ENCODE data around the gene TMEM9. TPM values are rescaled to one million over a fixed set of nuclear protein-coding genes. Genes with fewer than 3 reads are reported as not detected.
"Not testable (repeated sequence)": the region's sequence is repeated elsewhere in the genome, so short reads cannot be mapped to it uniquely, and the experiment has no call there.

TMEM9 gene
- total RNA-seq, 1 donor from 2014 or later, result 28.2 TPM

DNA sequence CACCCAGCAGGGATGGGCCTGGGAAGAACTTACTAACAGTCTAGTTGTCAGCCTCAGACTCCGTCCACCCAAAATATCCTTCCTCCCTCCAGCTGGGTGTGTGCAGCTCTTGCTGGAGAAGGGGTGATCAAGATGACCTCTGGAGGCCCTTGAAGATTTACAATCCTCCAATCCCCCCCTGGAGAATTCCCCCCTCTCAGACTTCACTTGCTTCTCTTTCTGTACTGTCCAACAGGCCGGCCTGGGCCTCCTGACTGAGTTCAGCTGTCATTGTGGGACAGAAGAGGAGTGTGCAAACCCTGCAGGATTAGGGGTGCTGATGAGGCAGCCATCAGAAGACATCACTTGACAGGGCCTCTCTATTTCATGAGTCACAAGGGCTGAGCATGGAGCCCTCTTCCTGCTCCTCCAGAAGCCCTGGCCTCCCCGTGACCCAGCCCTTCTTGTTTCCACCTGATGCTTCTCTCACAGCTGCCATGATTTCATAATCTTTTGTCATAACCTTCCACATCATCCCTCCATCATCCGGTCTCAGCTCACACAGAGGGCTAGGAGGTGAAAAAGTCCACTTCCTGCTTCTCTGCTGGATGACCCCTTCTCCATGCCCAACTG lies 18.8 kb upstream of the TMEM9 start:
- peak; percentile 77 for ATAC-seq

DNA sequence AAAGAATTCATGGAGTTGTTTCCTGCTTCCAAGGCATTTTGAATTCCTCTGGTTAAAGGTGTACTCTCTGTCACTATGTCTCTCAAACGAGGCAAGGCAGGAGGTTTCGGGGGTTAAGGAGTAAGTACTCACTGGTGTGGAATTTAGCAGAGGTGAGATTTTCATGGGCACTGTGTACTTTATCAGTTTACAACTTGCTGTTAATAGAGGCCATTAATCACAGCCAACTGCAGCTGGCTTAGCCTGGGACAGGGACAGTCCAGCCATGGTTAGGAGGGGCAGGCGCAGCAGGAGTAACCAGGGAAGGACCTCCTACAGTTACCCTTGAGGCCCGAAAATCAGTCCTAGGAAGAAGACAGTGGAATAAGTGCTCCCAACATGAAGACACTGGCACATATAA lies 18.1 kb upstream of the TMEM9 start:
- no peak for ATAC-seq

DNA sequence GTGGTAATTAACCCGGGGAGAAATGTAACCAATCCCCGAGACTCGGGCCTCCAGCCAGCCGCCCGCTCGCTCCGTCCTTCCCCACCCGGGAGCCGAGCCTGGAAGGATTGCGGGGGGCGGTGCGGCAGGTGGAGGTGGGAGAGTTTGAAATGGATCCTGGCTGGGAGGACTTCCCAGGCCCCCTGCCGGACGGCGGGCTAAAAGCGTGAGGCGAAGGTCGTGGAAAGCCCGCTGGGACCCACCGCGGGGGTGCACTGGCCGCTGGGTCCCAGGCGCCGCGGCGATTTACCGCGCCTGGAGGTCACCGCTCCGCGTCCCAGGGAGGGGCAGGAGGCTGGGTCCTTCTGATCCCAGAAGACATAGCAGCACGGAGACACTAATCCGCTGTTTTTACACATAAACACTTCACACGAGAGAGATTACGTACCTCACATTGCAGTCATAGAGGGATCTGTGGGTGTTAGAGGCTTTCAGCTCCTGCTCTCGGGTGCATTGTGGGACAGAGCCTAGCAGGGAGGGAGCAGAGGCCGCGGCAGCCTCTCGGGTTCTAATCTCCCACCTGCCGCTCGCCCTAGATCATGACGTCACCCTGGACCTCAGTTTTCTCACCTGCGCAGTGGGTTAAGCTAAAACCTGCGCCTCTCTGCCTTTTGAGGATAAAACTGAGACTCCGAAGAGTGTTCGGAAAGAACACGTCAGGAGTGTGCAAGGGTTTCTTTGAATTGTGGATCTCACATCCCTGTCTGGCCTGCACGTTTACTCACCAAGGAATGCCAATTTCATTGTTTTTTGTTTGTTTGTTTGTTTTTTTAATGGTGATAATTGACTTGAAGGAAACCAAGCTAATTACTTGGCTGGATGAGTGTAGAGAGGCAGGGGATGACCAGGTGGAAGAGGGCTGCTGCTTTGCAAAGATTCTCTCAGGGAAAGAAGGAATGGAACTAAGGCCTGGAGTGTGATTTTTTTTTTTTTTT lies 17.1 kb upstream of the TMEM9 start:
- peak; percentile 27 for ATAC-seq

DNA sequence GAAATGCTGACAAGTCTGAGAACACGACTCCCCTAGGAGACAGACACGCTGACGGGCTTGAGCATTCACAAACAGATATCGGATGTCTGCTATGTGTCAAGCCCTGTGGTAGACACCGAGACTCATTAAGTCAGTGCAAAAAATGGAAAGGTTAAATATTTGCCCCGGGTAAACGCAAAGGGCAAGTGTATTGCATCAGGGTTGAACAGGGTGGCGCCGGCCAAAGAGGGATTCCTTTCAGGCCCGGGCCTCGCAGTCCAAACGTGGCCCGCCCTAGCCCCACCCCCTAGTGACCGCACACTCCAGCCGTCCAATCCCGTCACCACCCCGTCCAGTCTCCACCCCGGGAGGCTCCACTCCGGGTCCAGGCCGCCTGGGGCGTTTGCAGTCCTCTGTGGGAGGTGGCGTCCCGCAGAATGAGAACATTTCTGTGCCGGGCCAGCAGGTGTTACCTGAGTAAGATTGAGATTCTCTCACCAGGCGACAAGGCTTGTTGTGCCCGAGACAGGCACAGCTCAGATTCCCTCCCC lies 16.3 kb upstream of the TMEM9 start:
- peak; percentile 98 for ATAC-seq

DNA sequence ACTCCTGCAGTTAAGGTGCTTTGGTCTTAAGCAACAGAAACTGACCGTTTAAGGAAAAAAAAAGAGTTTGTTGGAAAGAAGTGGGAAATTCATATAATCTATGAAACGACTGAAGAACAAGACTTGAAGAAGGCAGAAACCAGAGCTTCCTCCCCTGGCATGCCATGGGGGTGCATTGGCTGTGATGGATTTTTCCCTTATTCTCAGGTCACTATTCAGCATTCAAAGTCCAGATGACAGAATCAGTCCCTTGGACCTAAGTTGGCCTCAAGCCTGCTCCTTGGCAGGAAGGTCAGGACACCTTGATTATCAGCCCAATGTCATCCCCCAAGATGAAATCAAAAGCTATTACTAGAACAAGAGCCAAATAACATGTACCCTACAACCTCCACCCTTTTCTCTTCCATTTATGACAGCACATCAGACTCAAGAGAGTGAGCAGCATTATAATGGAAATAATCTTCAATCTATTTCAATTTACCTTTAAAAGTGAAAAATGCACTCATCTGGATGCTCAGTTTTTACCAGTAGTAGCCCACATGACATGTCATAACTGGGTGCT lies 15.8 kb upstream of the TMEM9 start:
- ATAC-seq, result no peak

DNA sequence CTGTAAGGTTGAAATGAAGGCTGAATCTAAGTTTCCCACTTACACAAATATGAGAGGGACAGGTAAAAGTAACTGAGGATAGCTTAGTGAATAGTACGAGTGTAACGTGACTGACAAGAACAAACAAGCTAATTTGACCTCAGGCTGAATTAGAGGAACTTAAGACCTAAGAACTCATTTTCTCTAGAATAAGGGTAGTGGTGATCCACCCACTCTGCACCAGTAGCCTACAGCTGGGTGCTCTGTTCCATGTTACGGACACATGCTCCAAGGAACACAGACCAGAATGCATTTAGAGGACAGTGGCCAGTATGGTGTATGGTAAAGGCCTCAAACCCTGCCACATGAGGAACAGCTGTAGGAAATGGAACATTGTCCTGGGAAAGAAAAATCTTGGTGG lies 14.9 kb upstream of the TMEM9 start:
- no peak for ATAC-seq

DNA sequence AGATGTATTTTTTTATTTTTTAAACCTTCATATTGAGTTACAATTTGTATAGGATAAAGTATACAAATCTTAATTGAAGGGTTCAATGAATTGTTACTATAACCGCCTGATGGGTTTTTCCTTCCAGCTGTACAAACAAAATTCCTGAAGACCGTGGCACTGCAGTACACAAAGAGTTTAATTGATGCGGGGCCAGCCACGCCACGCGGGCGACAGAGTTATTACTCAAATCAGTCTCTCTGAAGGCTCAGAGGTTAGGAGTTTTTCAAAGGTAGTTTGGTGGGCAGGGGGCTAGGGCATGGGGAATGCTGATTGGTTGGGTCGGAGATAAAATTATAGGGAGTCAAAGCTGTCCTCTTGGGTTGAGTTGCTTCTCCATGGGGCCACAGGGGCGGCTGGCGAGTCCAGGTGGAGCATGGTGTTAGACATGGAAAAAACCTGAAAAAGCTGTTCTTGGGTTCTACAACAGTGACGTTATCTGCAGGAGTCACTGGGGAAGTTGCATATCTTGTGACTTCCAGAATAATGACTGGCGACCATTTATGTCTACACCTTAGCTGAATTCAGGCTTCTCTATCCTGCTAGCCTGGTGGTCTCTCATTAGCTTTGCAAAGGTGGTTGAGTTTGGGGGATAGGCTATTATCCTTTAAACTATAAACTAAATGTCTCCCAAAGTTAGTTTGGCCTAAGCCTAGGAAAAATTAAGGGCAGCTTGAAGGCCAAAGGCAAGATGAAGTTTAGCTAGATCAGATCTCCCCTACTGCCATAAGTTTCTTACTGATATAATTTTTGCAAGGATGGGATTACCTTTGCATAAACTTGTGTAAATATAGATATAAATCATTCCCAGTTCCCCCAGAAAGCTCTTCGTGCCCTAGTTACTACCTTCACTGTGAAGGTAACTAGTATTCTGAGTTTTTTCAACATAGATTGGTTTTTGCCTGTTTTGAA lies 13.0 kb upstream of the TMEM9 start:
- no peak for ATAC-seq

DNA sequence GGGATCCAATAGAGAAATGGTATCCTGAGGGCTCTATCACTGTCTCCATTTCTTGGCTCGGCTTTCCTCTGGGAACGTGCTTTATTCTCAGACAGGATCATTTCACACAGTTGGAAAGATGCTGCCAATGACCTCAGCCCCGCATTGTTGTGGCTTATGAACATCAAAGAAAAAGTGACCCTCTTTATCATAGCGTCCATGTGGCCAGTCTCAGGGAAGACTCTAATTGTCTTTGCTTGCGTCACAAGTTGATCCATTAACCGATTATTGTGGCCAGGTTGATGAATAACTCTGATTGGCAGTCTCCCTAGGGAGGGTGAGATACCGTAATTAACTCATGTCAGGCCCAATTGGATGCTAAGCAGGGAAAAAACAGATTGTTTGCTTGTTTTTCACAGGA lies 10.4 kb upstream of the TMEM9 start:
- no peak for ATAC-seq

DNA sequence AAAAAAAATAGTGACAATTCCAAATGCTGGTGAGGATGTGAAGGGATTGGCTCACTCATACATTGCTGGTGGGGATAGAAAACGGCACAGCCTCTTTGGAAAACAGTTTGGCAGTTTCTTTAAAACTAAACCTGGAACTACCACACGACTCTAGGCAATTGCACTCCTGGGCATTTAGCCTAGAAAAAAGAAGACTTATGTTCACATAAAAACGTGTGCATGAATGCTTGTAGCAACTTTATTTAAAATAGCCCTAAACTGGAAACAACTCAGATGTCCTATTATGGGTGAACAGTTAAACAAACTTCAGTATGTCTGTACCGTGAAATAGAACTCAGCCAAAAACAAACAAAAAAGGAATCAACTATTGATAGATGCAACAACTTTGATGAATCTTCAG lies 9.4 kb upstream of the TMEM9 start:
- ATAC-seq, result no peak

DNA sequence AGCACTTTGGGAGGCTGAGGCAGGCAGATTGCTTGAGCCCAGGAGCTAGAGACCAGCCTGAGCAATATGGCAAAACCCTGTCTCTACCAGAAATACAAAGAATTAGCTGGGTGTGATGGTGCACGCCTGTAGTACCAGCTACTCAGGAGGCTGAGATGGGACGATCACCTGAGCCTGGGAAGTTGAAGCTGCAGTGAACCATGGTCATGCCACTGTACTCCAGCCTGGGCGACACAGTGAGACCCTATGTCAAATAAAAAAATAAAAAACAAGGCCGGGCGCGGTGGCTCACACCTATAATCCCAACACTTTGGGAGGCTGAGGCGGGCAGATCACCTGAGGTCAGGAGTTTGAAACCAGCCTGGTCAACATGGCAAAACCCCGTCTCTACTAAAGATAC lies 8.8 kb upstream of the TMEM9 start:
- not testable (repeated sequence) for ATAC-seq

DNA sequence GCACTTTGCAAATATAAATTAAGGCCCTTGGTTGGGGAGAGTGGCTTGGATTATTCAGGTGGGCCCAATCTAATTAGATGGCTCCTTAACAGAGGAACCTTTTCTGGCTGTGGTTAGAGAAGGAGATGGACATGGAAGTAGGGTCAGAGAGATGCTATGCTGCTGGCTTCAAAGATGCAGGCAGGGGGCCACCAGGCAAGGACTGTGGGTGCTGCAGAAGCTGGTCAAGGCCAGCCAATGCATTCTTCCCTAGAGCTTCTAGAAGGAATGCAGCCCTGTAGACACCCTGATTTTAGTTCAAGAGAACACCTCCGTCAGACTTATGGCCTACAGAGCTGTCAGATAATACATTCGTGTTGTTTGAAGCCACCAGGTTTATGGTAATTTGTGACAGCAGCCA lies 3.7 kb upstream of the TMEM9 start:
- ATAC-seq, result no peak

DNA sequence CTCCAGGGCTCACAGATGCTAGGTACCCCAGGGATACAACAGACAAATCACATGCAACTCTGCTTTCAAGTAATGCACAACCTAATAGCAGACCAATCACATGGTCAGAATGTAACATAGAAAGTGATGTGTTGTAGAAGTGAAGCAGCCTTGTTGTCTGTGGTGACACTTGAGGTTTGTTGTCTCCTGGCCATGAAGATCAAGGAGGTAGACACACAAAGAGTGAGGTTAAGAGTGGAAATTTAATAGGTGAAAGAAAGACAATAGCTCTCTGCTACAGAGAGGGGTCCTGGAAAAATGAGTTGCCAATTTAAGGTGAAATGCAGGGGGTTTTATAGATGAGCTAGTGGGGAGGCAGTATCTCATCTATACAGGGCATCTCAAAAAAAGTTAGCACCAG lies 2.5 kb upstream of the TMEM9 start:
- ATAC-seq, result no peak

DNA sequence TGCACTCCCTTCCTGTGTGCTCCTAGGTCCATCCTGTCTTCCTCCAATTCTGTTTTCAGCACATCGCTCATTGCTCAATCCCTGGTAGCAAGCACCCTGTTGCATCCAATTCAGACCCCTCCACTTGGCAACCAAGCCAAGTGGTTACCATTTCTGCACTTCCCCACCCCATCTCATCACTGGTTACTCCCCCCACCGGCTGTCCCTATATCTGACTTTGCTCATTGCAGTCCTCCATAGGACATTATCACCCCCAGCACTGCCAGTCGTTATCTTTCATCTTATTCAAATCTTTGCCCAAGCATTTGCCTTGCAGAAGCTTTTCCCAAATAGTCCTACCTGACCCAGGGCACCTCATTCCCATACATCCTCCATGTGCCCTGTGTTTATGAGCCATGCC lies 2.1 kb upstream of the TMEM9 start:
- ATAC-seq, result no peak

DNA sequence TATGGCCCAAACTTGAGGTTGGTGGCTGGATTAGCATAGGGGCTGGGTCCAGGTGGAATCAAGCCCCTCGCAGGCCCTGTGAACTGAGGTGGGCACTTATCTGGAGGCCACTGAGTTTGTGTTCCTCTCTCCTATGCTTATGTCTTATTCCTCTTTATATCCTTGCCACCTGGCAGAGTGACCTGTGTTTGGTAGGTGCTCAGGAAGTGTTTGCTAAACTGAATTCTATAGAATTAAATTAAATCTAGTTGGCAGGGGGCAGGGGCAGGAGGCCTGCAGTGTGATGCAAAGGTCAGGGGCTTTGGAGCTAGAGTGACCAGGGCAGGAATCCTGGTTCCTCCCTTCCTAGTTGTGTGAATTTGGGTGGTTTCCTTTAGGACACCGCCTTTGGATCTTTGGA lies 1.1 kb upstream of the TMEM9 start:
- ATAC-seq, result no peak

DNA sequence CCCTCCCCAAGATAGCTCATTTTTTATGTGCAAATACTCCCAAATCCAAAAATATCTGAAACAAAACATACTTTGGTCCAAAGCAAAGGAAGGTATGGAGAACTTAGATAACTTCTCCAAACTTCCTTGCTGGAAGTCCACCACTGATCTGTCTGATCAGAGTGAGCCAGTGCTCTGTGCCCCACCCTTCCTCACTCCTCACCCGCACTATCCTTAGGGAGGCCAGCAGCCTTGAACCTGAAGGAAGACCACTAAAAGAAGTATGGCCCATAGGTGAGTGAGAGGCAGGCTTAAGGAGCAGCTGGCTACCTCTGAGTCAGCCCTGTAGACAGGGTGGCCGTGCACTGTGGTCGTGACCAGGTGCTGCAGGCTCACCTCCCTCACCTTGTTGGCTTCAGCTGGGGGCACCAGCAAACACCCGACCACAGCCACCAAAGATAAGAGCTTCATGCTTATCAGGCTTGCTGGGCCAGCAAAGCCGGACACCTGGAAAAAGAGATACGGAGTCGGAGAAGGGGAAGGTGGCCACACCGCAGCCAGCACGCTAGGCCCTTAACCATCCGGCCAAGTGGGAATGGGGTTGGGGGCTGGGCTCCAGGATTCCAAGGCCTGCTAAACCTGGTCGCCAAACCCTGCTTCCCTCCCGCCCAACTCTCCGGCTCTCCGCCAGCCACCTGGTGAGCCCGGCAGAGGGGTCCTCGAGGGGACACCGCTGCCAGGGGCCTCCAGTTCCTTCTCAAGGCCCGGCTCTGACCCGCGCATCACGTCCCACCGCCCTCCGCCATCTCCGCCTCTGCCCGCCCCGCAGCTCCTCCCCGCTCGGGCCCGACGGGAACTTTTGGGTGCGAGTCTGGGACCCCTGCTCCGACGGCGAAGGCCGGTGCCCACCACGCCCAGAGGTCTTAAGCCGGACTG lies 543 bp downstream of the TMEM9 start:
- peak; percentile 69 for ATAC-seq

DNA sequence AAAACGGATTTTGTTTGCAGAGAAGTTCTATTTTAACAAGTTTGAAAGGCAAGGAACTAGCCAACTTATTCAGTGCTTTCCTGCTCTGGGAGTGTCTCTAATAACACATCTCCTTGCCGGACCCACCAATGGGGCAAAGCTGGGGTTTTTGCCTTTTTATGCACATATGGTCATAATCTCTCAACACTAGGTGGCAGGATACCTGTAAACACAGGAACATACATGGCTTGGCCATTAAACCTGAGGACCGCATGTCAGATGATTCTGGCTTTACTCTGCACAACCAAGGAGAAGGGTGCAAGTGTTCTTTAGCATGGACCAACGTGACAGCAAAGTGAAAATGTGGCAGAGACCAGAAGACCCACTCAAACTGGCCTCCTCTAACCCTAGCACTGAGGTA lies 4.9 kb downstream of the TMEM9 start:
- ATAC-seq, result no peak

DNA sequence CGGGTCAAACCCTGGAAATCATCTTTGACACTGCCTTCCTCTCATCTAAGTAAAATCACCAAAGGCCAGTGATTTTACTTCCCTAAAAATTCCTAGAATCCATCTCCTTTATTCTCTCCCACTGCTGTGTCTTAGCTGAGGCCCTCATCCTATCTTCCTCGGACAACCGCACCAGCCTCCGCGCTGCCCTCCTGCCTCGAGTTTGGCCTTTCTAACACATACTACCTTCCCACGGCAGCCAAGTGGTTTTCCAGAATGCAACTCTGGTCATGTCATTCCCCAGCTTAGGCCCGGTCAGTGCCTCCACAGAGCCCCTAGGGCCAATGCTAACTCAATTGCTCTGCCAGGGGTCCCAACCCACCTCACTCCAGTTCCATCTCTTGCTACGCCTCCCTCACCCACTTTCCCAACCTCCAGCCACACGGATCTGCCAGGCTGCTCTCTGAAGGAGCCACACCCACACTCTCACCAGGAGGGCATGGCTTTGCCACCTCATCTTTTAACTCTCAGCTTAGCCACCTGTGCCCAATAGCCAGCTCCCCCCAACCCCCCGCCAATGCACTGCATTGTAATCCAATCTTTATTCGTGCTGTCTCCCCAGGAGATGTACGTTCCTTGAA lies 6.8 kb downstream of the TMEM9 start:
- ATAC-seq, result no peak

DNA sequence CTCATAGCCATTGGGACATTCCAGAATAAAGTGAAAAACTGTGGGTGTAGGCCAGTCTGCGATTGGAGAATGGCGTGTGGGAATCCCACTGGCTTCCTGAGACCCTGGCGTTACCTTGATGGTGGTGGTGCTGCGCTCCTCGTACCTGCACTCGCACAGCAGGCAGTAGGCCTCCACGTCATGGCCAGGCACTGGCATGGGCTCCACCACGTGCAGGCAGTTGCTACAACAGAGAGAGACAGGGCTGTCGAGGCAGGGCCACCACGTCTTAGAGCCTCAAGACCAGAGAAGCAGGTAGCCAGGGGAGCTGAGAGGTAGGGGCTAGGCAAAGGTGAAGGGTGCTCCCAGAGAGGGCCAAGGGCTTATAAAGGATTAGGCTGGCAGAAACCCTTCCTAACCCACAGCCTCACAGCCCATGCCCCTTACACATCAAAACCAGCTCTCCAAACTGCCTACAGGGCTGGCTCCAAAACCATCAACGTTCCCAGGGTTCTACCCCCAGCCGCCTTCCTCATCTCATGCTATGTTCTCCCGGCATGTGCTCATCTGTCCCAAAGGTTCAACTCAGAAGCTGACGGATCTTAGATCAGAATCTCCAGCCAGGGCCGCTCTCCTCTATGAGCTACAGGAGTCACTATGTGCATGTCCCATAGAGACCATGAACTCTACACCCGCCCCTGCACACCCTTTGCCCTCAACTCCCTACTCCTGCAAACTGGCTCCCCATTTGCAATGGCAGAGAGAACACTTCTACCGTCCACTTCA lies 7.5 kb downstream of the TMEM9 start:
- ATAC-seq, result no peak

DNA sequence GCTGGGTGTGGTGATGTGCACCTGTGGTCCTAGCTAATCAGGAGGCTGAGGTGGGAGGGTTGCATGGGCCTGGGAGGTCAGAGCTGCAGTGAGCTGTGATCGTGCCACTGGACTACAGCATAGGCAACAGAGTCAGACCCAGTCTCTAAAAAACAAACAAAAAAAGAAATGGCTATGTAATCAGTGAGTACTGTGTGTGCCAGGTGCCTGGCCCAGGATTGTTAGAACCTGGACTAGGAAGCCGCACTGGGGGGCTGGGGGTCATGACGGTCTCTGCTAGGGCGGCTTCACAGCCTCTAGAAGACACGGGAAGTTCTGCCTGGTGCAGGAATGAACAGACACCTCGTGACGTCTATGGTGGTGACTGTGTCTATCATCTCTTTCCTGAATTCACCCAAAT lies 8.5 kb downstream of the TMEM9 start:
- no peak for ATAC-seq

DNA sequence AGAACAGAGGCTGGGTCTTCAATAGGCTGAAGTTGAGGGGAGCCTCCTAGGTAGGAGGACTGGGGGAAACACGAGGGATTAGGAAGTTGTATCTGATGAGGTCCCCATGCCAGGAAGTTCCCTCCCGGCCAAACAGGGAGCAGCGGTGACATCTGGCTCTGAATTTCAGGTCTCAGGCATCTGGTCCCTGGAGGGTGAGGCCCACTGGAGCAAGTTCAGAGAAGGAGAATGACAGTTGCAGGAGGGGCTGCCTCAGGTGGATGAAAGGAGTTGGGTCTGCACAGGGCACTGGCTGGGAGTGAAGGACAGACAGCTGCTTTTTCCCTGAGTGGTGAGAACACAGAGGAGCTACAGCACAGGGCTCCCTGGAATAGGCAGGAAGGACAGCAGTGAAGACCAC lies 9.1 kb downstream of the TMEM9 start:
- ATAC-seq, result no peak
